Activated T-helper 1 cell treated with anti-CD3 and anti-CD28 coated beads, Interleukin-2, amount 50 U/mL, for 16 hours (primary cell): ENCODE results near the gene POLR3K.

ENCODE experiments used
- DNase-seq, 2 donors: peaks; one replicate each; pipeline ENCODE4 v3.0.0-alpha.2; 2020; ENCODE audit warnings: low read depth in 1 of 2, low spot score in 1 of 2

Gene POLR3K

DNA sequence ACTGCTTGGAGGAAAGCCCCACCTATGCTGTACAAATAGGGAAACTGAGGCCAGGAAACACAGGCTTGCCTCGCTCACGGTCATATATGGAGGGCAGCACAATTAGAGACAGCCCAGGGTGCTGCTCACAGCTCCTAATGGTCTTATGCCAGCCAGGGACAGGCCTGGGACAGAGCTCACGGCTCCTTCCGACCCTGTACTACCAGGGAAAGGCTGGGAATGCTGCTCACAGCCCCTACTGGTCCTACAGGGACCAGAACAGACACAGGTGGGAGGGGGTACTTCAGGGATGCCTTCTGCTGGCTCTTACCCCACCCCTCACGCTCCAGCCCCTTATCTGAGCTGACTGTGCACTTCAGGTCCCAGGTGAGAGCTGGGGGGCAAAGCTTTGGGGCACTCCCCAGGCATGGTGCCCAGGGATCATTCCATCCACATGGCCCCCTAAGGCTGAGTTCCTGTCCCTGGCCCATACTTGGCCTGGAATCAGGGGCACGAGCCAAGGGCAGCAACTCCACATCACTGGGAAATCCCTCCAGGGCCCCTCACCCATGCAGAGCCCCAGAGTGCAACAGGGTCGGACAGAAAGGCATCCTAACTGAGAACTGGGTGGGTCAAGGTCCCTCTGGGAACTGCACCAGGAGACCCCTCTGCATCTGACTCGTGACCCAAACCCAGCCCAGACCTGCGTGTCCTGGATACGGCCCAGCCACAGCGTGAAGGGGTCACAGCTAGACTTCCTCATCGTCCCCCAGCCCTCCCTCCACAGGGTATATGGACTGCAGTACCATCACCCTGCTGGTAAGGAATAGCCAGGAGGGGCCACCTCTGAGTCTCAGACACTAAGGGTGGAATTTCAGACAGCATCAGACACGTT is 13.1 kb upstream of the POLR3K start:
- DNase-seq, result no peak

DNA sequence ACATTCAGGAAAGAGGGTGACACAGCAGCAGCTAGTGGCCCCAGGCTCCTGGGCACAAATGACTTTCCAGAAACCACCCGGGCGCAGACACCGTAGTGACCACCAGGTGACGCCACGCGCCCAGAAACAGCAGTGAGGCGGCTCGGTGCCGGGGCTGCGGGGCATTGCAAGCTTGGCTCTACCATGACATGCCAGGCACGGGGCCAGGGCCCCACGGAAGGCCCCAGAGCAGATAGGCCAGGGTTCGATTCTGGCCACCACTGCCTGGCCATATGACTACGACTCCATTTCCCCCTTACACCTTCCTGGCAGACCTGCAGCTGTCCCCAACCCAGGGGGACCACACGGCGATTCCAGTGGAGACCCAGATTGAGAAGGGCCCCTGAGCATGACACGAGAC is 12.3 kb upstream of the POLR3K start:
- peak; percentile 72 to 74 for DNase-seq

DNA sequence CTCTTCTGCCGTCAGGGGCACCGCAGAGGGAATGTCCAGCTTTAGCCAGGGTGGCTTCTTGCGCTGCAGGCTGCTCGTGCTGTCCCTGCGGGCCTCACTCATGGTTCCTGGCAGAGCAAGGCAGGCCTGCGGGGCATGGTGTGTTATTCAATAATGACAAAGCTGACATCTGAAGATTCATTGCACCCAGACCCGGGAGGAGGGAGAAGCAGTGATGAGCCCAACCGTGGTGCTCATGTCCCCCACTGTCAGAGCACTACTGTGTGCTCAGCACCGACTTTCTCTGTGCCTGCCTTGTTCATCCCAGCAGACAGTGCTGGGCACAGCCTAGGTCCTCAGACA is 11.5 kb upstream of the POLR3K start:
- no peak for DNase-seq

DNA sequence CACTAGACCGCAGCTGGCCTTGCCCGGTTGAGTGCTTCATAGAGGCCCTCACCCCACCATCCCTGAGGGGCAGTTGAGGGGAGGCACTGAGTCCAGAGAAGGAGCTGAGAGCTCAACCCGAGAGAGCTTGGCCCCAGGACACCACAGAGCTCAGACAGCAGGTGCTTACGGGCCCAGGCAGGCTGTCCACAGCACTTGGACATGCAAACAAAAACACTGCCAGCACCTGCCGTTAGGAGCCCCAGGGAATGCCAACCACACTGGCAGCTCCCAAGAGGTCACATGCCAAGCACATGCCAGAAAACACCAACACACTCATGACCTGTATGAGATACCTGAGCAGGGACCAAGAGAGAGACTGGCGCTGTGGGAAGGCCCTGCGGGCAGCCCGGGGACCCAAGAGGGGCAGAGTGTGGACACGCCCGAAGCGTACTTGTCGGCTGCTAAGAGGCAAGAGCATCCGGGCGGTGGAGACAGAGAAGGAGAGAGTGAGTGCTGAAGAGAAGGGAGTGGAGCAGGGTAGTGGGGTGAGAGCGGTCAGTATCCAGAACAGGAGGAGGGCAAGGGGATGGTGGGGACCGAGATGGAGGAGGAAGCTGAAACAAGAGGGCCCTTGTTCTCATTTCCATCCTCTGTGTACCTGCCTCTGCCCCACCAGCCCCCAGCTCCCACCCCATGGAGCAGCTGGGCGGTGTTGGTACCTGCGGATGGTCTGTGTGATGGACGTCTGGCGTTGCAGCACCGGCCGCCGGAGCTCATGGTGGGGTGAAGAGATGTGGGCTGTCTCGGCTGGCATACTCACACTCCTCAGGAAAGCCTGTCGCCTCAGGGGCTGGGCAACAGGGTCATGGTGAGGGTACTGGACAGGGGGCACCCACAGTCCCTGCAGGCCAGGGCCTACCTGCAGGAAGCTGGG is 10.8 kb upstream of the POLR3K start:
- no peak for DNase-seq

DNA sequence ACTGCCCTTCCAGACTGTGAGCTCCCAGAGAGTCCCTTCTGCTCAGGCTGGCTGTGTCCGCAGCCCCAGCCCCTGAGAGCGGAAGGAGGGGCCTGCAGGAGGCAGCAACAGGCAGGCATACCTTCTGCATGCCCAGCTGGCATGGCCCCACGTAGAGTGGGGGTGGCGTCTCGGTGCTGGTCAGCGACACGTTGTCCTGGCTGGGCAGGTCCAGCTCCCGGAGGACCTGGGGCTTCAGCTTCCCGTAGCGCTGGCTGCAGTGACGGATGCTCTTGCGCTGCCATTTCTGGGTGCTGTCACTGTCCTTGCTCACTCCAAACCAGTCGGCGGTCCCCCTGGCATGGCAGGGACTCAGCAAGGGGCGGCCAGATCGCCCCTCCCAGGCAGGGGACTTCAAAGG is 10.1 kb upstream of the POLR3K start:
- DNase-seq, result no peak

DNA sequence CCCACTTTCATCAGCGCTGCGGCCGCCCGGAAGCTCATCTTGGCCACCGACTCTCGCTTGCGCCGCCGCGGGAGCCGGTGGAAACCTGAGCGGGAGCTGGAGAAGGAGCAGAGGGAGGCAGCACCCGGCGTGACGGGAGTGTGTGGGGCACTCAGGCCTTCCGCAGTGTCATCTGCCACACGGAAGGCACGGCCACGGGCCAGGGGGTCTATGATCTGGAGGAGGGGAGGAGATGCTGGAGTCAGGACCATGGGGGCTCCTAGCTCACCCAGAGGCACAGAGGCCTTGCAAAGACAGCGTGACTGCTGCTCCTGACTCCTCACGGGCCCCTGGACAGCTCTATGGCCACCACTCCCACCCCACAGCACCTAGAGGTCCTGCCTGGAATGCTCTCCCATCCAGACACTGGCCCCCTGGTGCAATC is 9.6 kb upstream of the POLR3K start:
- no peak for DNase-seq

DNA sequence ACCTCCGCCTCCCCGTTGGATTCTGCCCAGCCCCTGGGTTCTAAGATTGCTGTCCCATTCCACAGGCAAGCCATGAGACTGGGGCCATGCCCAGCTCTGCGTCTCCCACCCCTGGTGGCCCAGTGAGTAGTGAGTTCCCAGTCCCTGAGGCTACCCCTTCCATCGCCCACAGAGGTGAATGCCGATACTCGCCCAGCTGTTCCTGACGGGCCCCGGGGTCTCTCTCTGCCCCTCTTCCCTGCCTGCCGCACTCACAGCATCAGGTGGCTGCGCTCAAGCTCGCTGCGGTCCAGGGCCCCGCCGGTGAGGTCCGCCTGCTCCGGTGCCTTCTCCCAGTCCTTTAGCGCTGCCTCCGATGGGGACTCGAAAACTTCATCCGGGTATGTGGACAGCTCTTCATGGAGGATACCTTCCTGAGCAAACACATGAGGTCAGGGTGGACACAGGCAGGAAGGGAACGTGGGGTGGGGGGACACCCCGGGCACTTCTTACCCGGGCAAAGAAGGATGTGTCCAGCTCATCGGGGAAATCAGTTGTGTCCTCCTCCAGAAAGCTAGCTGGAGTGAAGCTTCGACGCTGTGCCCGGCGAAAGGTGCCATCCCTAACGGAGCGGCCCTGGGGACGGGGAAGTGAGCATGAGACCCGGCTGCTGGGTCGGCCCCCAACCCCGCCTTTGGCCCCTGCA is 9.0 kb upstream of the POLR3K start:
- DNase-seq, result no peak

DNA sequence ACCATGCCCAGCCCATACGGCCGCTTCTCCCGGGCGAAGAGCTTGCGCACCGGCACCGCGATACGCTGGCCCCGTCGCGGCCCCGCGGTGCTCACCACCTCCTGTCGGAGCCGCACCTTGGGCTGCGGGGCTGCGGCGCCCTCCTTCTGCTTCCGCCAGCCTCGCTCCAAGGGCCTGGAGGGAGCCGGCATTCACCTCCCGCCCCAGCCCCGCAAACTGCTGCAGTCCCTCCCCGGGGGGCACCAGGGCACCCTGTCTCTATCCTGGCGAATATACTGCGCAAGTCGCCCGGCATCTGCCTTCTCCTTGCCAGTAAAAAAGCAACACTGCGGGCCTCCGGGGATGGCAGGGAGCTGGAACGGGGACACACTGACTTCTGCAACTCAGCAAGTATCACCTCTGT is 8.5 kb upstream of the POLR3K start:
- no peak for DNase-seq

- DNase-seq, result no peak
Measured at GRCh38 chr16:60929-61878, 7.8 kb upstream of the POLR3K start.

- no peak for DNase-seq
Measured at GRCh38 chr16:60166-60565, 6.8 kb upstream of the POLR3K start.

GRCh38 chr16:59440-60059 is 6.1 kb upstream of the POLR3K start:
- DNase-seq, result no peak

DNA sequence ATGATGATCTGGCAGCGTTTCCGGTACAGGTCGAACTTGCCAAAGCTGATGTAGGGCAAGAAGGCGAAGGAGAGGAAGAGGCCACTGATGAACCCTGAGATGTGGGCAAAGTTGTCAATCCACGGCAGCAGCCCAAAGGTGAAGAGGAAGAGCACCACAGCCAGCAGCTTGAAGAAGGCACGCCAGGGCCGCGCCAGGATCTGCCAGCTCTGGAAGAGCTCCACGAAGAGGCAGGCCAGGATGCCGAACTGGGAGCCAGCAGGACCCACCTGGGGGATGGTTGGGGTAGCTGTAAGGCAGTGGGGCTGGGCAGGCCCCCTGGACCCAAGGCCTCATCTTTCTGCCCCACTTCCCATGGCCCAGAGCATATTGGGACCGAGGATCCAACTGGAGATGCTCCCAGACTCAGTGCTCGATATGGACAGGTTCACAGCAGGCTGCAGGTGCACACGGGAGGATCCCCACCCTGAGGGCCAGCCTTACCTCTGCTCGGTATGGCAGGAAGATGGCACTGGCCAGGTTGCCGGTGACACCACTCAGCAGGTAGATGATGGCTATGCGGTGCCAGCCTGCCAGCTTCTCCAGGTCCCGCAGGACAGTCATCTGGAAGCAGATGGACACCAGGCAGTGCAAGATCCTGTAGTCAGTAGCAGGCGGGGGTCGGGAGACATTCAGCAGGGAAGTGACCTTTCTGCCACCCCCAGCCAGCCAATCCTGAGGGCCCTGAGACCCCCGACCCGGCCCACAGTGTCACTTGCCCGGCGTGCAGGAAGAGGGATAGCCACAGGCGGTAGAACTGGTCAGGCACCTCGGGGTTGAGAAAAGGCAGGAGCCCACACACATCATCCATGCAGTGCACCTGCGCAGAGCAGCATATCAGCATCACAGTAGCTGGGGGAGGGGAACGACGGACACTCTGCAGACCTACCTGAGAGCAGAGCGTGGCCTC is 5.4 kb upstream of the POLR3K start:
- DNase-seq, result no peak

GRCh38 chr16:57711-58110 is 4.3 kb upstream of the POLR3K start:
- DNase-seq, result no peak

DNA sequence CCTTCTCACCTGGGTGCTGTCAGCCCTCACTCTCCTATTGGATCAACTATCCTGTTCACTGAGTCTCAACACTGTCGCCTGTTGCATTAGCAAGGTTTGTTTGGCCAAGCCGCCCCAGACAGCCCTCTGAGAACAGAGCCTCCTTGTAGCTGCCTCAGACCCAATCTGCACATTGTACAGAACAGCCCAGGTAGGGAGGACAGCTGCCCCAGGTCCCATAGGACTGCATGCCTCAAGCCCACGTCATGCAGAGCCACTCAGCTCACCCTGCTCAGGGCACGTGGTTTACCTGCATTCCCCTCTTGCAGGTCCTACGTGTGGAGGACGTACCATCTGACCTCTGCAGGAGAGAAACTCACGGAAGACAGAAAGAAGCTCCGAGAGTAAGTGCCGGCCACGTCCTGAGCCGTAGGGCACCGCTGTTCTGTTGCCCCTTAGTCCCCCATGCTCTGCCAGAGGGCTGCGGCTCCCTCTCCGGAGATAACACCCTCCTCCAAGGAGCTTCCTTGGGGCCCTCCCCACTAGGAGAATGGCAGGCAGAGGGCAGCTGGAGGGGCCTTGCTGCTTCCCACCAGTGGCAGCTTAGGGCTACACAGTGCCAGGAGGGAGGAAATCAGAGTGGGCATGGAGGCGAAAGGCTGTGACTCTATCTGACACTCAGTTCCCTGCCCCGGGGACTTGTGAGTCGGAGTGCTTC is 3.0 kb upstream of the POLR3K start:
- DNase-seq, result no peak

- DNase-seq, result no peak
Measured at GRCh38 chr16:55571-56136, 2.2 kb upstream of the POLR3K start.

DNA sequence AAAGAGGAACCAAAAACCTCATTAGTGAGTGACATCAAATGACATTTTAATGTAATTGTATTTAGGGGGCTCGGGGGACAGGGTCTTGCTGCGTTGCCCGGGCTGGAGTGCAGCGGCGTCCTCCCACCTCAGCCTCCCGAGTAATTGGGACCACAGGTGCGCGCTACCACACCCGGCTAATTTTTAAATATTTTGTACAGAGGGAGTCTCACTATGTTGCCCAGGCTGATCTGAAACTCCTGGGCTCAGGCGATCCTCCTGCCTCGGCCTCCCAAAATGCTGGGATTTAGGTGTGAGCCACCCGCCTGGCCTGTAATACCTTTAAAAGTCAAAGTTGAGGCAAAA is 801 bp upstream of the POLR3K start:
- no peak for DNase-seq

DNA sequence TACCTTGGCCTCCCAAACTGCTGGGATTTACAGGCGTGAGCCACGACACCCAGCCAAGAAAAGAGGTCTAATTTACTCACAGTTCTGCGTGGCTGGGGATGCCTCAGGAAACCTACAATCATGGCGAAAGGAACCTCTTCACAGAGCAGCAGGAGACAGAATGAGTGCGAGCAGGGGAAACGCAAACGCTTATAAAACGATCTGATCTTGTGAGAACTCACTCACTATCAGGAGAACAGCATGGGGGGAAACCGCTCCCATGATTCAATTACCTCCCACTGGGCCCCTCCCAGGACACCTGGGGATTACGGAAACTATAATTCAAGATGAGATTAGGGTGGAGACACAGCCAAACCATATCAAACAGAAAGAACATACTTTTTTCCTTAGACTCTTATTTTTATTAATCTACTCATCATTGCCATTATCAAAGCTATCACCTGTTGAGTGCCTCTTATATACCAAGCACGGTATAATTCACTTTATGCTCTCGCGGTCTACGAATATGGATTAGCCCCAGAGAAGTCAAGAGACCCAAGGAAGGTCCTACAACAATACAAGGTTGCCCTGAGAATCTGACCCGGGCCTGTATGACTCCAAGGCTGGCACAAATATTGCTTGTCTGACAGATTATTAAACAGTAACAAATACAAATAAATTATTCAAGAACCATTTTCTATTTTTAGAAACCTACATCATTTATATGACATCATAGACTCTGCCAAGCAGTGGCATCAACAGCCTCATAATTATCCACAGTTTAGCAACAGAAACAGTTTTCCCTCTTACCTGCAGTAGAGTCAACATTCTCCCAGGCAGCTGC is 2.4 kb downstream of the POLR3K start:
- no peak for DNase-seq
